ENCODE data around the gene B4GALNT2.

The B4GALNT2 gene

DNA sequence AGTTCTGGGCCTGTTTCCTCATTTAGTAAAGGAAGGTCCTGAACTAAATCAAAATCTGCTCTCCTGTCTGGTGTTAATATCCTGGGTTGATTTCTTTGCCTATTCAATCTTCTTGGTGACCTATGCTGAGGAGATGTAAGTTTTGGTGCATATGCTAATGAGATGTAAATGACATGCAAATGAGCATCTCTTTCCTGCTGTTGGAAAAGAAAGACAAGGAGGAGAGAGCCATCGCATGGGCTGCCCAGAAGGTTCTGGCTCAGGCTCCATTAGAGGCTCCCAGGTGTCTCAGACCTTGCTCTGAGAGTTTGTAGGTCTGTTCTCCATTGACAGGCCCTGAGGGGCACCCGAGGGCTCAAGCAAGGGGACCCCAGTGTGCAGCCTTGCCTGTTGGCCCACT is 81.3 kb downstream of the B4GALNT2 start:
- no peak for DNase-seq

DNA sequence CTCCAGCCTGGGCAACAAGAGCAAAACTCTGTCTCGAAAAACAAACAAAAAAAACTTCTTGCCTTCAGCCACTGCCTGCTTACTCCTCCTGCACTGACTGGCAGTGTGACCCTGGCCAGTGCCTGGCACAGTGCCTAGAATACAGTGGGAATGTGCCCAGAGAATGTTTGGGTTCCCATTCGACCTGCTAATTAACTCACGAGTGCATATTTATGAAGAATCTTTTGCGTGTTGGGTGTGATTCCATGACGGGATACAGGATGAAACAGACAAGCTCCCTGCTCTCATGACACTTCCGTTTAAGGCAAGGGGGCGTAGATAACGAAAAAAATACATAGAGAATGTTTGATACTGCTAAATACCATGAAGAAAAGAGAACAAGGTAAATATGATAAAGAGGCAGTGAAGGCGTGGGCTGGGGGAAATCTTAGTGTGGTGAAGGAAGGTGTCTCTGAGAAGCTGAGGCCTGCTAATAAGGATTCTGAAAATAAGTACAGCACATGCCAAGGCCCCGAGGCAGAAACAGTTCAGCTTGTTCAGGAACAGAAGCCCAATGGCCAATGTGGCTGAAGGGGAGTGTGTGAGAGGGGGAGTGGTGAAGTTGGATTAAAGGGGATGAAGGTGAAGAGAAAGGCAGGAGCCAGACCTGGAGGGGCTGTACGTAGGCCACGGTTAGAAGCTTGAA is 82.2 kb downstream of the B4GALNT2 start:
- no peak for DNase-seq

DNA sequence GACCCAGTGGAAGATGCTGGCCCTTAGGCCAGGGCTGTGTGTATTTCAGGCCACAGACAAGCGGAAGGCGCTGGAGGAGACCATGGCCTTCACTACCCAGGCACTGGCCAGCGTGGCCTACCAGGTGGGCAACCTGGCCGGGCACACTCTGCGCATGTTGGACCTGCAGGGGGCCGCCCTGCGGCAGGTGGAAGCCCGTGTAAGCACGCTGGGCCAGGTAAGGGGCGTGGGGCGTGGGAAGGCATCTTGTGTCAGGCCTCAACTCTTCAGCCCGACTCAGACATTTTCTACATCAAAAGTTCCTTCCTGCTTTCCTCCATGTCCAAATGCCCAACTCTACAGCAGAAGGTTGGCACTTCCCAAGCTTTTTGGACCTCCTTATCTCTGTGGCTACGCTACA is 83.9 kb downstream of the B4GALNT2 start:
- no peak for DNase-seq

DNA sequence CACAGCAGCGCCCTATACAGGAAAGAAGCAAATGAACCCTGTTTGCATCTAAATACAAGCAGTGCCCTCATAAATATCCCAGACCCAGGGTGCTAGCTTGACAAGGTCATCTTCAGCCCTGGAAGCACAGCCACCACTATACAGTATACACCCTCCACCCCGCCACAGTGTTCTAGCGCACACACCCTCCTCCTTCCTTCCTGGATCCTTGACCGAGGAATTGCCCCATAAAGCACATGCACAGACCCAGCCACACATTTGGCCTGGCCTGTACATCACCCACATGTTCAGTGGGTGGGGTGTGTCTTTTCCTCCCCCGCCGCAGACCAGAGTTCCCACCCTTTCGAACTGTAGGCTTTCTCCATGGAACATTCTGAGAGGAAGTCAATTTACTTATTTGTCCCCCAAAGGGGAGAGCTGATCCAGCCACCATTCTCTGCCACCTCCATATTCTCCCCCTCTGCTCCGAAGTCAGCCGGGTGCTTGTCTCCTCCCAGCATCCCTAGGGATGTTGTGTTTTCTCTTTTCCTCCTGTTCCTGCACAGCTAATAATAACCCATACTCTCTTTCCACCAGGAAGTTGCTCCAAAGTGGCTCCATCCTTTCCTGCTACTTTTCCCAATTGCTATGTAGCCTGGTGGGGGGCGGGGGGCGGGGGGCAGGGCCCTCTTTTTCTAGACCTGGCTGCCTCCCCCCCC is 84.5 kb downstream of the B4GALNT2 start:
- peak in 7 of 14 donors; percentile 15 to 54 (median 26) for DNase-seq

DNA sequence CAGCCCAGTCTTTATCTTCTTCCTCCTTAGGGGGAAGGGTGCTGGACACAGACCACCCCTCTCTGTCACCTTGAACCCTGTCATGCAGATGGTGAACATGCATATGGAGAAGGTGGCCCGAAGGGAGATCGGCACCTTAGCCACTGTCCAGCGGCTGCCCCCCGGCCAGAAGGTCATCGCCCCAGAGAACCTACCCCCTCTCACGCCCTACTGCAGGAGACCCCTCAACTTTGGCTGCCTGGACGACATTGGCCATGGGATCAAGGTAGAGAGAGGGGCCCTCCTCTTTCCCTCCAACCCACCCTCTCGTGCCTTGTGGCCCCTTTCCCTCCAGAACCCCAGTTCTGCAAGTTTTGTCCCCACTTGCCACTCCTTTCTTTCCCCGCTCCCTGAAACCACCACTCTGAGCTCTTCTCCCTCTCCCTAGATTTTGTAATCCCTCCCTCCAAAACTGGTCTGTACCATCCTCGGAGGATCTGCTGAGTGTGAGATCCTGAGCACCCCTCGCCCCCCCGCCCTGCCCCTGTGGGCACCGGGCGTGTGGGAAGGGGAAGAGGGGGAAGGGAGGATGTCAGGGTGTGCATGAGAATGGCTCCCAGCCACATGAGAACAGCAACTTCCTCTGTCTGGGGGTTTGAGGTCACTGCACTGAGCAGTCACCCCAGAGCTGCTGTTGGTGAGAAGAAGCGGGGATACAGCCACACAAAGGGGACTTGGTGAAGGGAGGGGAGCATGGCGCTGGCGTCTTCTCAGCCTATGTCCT is 85.3 kb downstream of the B4GALNT2 start:
- peak in 10 of 14 donors; percentile 13 to 65 (median 44) for DNase-seq

DNA sequence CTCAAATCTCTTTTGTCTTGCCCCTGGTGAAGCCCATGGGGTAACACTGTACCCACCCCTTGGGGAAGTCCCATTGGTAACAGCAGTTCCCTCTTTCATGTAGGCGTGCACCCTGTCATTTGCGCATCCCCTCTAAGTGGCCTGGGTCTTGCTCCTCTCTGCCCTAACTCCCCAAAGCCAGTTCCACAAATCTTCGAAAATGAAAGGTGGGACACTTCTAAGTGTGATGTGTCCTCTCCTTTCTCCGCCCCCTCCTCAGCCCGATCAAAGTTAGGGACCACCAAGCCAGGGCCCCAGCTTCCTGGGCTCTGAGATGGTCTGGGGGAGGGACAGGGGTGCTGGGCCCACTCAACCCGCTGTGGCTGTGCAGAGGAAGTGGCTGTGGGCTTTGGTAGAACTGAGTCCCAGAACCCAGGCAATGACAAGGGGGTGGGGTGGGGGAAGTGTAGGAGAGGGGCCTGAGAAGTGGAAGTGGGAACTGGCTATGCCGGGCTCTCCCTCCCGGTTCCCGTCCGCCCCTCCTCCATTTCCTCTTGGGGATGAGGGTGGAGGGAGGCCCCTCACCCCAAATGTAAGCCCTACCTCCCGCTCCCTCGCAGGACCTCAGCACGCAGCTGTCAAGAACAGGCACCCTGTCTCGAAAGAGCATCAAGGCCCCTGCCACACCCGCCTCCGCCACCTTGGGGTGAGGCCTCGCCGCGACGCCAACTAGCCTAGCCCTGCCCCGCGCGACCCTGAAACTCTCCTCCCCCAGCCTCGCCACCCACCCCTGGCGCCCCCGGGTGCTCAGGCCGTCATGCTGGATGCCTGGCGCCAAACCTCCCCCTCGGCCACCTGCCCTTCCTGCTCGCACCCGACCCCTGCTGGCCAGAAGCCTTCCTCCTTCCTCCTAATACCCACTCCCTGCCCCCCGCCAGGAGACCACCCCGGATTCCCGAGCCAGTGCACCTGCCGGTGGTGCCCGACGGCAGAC is 86.7 kb downstream of the B4GALNT2 start:
- peak in 6 of 14 donors; percentile 15 to 55 (median 43) for DNase-seq

DNA sequence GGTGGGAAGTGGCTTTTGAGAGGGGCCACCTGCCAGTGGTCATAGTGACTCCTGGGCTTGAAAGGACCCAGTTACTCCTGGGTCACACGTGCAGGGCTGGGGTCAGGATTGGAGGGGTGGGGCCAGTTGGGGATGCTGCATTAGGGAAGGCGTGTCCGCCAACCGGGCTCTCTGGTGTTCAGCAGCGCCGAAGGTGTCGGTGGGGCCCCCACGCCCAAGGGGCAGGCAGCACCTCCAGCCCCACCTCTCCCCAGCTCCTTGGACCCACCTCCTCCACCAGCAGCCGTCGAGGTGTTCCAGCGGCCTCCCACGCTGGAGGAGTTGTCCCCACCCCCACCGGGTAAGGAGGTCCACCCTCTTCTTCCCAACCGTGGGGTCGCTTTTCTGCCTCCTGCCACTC is 87.4 kb downstream of the B4GALNT2 start:
- DNase-seq, result no peak

DNA sequence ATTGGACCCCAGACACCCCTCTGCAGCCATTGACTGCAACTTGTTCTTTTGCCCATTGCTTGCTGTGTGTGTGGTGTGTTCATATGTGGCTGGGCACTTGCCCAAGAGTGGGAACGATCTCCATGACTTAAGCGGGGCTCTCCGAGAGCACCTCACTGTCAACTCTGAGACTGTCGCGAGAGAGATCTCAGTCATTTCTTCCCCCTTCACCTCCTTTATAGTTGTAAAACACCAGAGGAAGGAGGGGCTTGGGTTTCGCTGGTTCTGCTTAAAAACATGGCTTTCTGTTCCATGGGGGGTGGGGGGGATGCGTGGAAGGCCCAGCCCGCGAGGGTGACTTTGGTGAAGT is 90.6 kb downstream of the B4GALNT2 start:
- no peak for DNase-seq

DNA sequence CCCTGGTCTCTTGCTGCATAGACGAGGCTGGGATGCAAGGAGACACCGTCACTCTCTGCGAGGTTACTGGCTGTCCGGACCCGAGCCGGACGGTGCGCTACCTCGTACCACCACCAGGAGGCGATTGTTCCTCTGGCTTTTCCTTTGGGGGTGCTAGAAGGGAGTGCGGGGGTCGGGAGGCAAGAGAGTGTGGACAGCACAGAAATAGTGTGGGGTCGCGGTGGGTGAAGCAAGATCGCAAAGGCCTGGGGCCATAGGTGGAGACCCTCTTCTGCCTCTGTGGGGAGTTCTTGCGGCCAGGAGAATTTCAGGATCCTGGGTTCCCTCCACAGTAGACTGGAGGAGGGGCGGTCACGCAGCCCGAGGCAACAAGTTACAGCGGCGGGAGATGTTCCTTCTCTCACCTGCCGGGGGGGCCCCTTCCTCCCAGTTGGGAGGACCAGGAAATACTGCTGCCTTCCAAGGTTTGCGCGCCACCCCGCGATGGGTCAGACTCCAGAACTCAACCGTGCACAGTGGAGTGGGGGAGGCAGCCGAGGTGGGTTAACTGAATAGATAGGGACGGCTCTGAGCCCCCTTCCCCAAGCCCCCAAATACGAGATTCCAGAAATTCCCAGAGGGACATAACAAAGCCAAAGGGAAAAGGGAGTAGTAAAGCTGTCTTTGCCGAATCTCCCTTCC is 91.1 kb downstream of the B4GALNT2 start:
- peak in 5 of 14 donors; percentile 10 to 49 (median 32) for DNase-seq

DNA sequence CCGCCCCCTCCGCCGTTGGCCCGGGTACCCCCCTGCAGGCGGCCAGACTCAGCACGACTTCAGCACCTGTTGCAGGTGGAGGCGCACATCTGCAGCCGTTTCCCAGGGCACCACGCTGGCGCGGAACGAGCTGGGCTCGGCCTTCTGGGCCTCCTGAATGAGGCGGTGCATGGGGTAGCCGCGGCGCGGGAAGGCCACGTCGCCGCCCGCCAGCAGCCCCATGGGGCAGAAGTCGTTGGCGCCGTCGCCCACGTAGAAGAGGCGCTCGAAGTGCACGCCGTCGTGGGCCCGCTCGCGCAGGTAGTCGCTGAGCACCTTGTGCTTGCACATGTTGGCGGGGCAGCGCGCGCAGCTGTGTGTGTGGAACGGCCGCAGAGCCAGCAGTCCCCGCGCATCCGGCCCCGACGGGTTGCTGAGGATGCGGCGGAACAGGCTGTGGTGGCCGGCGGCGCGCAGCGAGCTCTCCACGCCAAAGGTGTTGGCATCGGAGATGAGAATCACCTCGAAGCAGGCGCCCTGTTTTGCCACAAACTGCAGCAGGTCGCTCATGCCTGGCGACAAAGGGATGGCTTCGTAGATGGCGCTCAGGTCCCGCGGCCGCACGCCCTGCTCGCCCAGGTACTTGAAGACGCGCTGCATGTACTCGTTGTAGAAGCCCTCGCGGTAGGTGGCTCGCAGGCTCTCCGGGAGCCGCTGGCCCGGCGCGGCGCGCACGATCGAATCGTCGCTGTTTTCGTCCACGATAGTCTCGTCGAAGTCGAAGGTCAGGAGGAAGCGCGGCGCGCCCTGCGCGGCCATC is 91.8 kb downstream of the B4GALNT2 start:
- DNase-seq, result no peak

DNA sequence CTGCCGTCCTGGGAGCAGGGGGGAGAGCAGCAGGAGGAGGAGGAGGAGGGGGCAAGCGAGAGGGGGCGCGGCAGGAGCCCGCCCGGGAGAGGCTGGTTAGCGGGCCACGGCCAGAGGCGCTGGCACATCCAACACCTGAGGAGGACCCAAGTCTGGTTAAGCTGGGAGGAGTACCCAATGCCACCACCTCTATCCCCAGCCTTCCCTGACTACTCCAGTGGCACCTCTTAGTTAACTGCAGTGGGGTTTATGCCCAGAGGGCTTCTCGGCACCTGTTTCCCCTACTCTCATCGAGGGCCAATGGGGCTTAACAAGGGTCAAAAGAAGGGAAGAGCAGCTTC is 92.4 kb downstream of the B4GALNT2 start:
- no peak for DNase-seq

DNA sequence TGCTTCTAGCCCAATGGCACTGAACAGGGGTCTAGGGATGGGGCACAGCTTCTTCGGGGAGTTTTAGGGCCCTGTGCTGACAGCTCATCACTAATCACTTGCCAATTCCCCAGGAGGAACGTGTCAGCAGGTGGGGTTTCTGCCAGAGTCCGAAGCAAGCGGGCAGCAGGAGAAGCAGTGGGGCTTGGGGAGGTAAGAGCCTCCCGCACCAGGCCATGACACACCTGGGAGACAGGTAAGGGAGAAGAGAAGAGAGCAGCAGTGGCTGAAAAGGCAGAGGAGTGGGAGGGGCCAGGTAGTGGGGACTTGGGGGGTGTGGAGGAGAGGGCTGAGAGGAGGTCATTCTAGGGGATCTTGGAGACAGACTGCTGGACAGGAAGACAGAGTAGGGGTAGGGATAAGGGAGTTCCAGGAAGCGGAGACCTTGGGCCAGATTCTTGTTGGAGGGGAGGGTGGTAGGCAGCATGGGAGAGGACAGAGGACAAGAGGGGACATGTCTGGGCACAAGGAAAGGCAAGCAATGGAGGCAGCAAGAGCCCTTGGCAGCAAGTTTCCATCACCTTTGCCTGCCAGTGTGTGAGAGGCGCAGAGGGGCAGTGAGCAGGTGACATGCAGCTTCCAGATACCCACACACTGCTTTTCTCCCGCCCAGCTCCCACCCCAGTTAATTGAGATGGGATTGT is 93.1 kb downstream of the B4GALNT2 start:
- no peak for DNase-seq

All from C1 segment of cervical spinal cord (tissue), 14 donors.